ENCODE measurements around the gene FIGNL2. TPM values are rescaled to one million over a fixed set of nuclear protein-coding genes. Genes with fewer than 3 reads are reported as not detected.
"Not testable (repeated sequence)": the region's sequence is repeated elsewhere in the genome, so short reads cannot be mapped to it uniquely, and the experiment has no call there.

FIGNL2 gene
- polyA plus RNA-seq, 2 of the 4 experiments (the other 2 are of a cell fraction) = 0.26 to 0.46 TPM

GRCh38 chr12:51886021-51886710 is 37.6 kb upstream of the FIGNL2 start:
- H3K27ac ChIP-seq = no peak overlapping the region
- H3K4me1 ChIP-seq = no peaks in the 10 kb centered on the region
- H3K9me3 ChIP-seq = 0 out of 3 replicates have a peak, but pooled peaks cover 4% of the 10 kb centered on the region
- no peak for FAIRE-seq
- peak; percentile 55 to 58 for DNase-seq (ENCODE audit: low read depth in 1 of 2, low spot score in 1 of 2)
- H3K4me3 ChIP-seq = no peak overlapping the region
- ChIA-PET CTCF (interaction anchor here (0.8 to 6.6 kb wide), 10 partner anchors 8 to 467 kb away, joined by 3 to 32 read pairs (median 6); a partner anchor contains a TSS), POLR2A (no interaction called here)
- peak; percentile 45 to 55; a peak in 5 of 6 replicates for ATAC-seq
- no peak overlapping the region for H3K4me2 ChIP-seq
- WGBS (ENCODE audit: missing lambda C conversion rate) = 70% methylated on average over 10 of the region's 10 CpGs
- TF ChIP-seq MYC (IDR thresholded peaks at IDR 0.05; ENCODE audit: borderline replicate concordance, low read length) (no peak), RARB (CRISPR knock-in tag; IDR thresholded peaks at IDR 0.05) (no peak), PHF8 (IDR thresholded peaks at IDR 0.05; ENCODE audit: borderline replicate concordance, low read depth) (no peak), SMC3 (IDR thresholded peaks at IDR 0.05) (no peak), FOSB (CRISPR knock-in tag; IDR thresholded peaks at IDR 0.05) (no peak), HOXB5 (CRISPR knock-in tag; IDR thresholded peaks at IDR 0.05) (no peak), CBX8 (IDR thresholded peaks at IDR 0.05) (no peak), CHD2 (IDR thresholded peaks at IDR 0.05; ENCODE audit: low read length, partially characterized antibody) (no peak), ZC3H11A (IDR thresholded peaks at IDR 0.05) (no peak), ZNF302 (CRISPR knock-in tag; IDR thresholded peaks at IDR 0.05) (no peak), CBX2 (IDR thresholded peaks at IDR 0.05; ENCODE audit: borderline replicate concordance, low read depth) (no peak), JUN (IDR thresholded peaks at IDR 0.05) (no peak), HDAC2 (IDR thresholded peaks at IDR 0.05) (no peak), E2F6 (IDR thresholded peaks at IDR 0.05; ENCODE audit: borderline replicate concordance, low read depth) (no peak), EHF (CRISPR knock-in tag; IDR thresholded peaks at IDR 0.05) (no peak), HEYL (CRISPR knock-in tag; IDR thresholded peaks at IDR 0.05) (no peak)

GRCh38 chr12:51885294-51886020 is 36.9 kb upstream of the FIGNL2 start:
- H3K9me3 ChIP-seq; H3K4me3 ChIP-seq; FAIRE-seq; POLR2A ChIA-PET; ATAC-seq; H3K4me1 ChIP-seq; H3K27ac ChIP-seq; DNase-seq (ENCODE audit: low read depth in 1 of 2, low spot score in 1 of 2); H3K4me2 ChIP-seq: not testable (repeated sequence)
- peak; percentile 43; the same call in 1 of the 2 replicates for TF ChIP-seq USF2 (IDR thresholded peaks at IDR 0.05)
- WGBS (ENCODE audit: missing lambda C conversion rate) = 81% methylated on average over 10 of the region's 10 CpGs
- CTCF ChIA-PET = interaction anchor here (0.8 to 6.6 kb wide), 8 partner anchors 9 to 466 kb away, joined by 3 to 32 read pairs (median 6); a partner anchor contains a TSS

- 0 out of 3 replicates have a peak, but pooled peaks cover 4% of the 10 kb centered on the region for H3K9me3 ChIP-seq
- WGBS (ENCODE audit: missing lambda C conversion rate) = 70% methylated on average over 11 of the region's 11 CpGs
- no peak overlapping the region for H3K4me3 ChIP-seq
- POLR2A ChIA-PET = no interaction called here
- 0 out of 3 replicates have a peak overlapping the region, but pooled peaks have one; percentile 4 for H3K4me2 ChIP-seq
- CTCF ChIA-PET = interaction anchor here (0.9 to 6.6 kb wide), 4 partner anchors 9 to 108 kb away, joined by 4 to 32 read pairs (median 10); a partner anchor contains a TSS
- peak; percentile 64; the same call in 1 of the 2 replicates for TF ChIP-seq USF2 (IDR thresholded peaks at IDR 0.05)
- peak; percentile 40; the same call in 1 of the 2 replicates for TF ChIP-seq JUNB (IDR thresholded peaks at IDR 0.05)
- TF ChIP-seq GATA3 (IDR thresholded peaks at IDR 0.05; ENCODE audit: borderline replicate concordance) = peak; percentile 71
- no peak for TF ChIP-seq CTCF (IDR thresholded peaks at IDR 0.05)
- TF ChIP-seq FOSL2 (IDR thresholded peaks at IDR 0.05) = peak; percentile 73
- peak; percentile 83 for TF ChIP-seq FOSL2 (CRISPR knock-in tag; IDR thresholded peaks at IDR 0.05)
- peak; percentile 50 to 78 for DNase-seq (ENCODE audit: low read depth in 1 of 2, low spot score in 1 of 2)
- no peak overlapping the region; a peak in 1 of 6 replicates for H3K27ac ChIP-seq
- no peaks in the 10 kb centered on the region for H3K4me1 ChIP-seq
- ATAC-seq = peak; percentile 60 to 70; a peak in 5 of 6 replicates
- no peak for FAIRE-seq
Measured at GRCh38 chr12:51884676-51885229, 36.2 kb upstream of the FIGNL2 start.

Data from A549 (cell line).